PFSK-1 (cell line): ENCODE data around the gene PARP1.

Experiments
- FOXP2 ChIP-seq: optimal IDR thresholded peaks from 2 replicates; pipeline ENCODE3; 2011; ENCODE audit warnings: borderline replicate concordance, control low read depth, inconsistent platforms; ENCODE audit not compliant: insufficient read depth; ENCODE audit errors: extremely low read length, extremely low read depth
- POLR2AphosphoS5 ChIP-seq: IDR thresholded peaks from 2 replicates; pipeline ENCODE4 v1.6.1; 2012; ENCODE audit warnings: low read depth, mild to moderate bottlenecking, control low read depth, low read length, moderate library complexity
- REST ChIP-seq, 2 experiments: IDR thresholded peaks; 2 replicates each; pipeline versions ENCODE4 v1.6.1 to v1.8.0; 2011 to 2012; ENCODE audit warnings: low read depth in 2 of 2, low read length in 2 of 2, control low read depth in 1 of 2, inconsistent platforms in 1 of 2, mild to moderate bottlenecking in 1 of 2, moderate library complexity in 1 of 2; ENCODE audit not compliant: insufficient read depth in 1 of 2
- SIN3A ChIP-seq: IDR thresholded peaks from 2 replicates; pipeline ENCODE4 v1.6.1; 2012; ENCODE audit warnings: mild to moderate bottlenecking, low read length, moderate library complexity, borderline replicate concordance; ENCODE audit not compliant: insufficient read depth
- TAF1 ChIP-seq: IDR thresholded peaks from 2 replicates; pipeline ENCODE4 v1.6.1; 2012; ENCODE audit warnings: low read length, control low read depth, borderline replicate concordance; ENCODE audit not compliant: insufficient read depth

The PARP1 gene

GRCh38 chr1:226342656-226343055 is 65.2 kb downstream of the PARP1 start:
- TF ChIP-seq TAF1 (no peak), FOXP2 (no peak), REST (IDR thresholded peaks at IDR 0.05; ENCODE audit: insufficient read depth in 1 of 2, low read depth in 2 of 2, low read length in 2 of 2) (no peak), POLR2AphosphoS5 (no peak), SIN3A (no peak)

DNA sequence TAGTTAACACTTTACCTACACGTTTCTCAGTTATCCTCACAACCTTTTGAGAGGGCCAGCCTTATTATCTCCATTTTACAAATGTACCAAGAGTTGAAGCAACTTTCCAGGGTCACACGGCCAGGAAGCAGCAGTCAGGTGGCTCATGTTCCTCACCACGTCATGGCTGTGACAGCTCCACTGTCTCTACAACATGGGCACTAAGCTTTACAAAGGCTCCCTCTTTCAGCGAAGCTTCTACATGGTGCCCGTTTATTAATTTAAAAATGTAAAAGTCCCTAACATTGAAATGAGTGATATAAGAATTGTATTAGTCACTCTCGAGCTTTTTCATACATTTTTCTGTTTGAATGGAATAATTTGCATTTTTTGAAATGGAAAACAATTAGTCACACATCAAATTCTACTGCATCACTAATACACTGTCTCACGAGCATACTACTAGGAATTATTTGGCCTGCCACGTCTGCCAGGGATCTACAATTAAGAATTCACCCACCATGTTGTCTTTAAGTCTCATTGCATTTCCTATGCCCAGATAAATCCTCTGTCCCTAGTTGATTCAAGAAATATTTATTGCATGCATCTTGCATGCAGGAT is 70.5 kb downstream of the PARP1 start:
- no peak for TF ChIP-seq POLR2AphosphoS5
- TF ChIP-seq TAF1, result no peak
- no peak for TF ChIP-seq FOXP2
- no peak for TF ChIP-seq SIN3A
- no peak for TF ChIP-seq REST (IDR thresholded peaks at IDR 0.05; ENCODE audit: insufficient read depth in 1 of 2, low read depth in 2 of 2, low read length in 2 of 2)

GRCh38 chr1:226335661-226336060 is 72.2 kb downstream of the PARP1 start:
- TF ChIP-seq FOXP2 (no peak), REST (IDR thresholded peaks at IDR 0.05; ENCODE audit: insufficient read depth in 1 of 2, low read depth in 2 of 2, low read length in 2 of 2) (peak in 1 of 2 experiments; percentile 45; a peak in 1 of 4 replicates)

DNA sequence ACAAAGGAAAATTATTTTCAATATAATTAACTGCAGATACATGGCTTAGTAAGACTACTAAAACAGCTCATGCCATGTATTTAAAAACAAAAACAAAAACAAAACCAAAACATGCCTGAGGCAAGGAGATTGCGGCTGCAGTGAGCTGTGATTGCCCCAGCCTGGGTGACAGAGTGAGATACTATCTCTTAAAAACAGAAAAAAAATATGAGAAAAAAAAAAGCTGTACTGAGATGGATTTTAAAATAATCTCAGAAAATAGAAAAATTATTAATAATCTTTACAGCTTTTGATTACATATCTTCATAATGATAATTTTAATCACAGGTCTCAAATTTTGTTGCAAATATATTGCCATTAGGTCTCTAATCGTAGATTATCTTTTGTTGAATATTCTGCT is 74.9 kb downstream of the PARP1 start:
- no peak for TF ChIP-seq REST (IDR thresholded peaks at IDR 0.05; ENCODE audit: insufficient read depth in 1 of 2, low read depth in 2 of 2, low read length in 2 of 2)
- no peak for TF ChIP-seq TAF1
- no peak for TF ChIP-seq FOXP2
- TF ChIP-seq POLR2AphosphoS5, result no peak
- TF ChIP-seq SIN3A, result no peak

- TF ChIP-seq FOXP2 (no peak), SIN3A (no peak), REST (IDR thresholded peaks at IDR 0.05; ENCODE audit: insufficient read depth in 1 of 2, low read depth in 2 of 2, low read length in 2 of 2) (no peak), TAF1 (no peak), POLR2AphosphoS5 (no peak)
Observed at GRCh38 chr1:226329237-226329636, 78.7 kb downstream of the PARP1 start.
